H1 (cell line): ENCODE data around the gene MYBL2. TPM values are rescaled to one million over a fixed set of nuclear protein-coding genes. Genes with fewer than 3 reads are reported as not detected.

Experiments used
- CTCF ChIA-PET: fragments of 300-600 bp; sonication (Branson Sonifier 250); formaldehyde crosslinking; loops from one replicate; lab custom pipeline; 2021; ENCODE audit not compliant: partially characterized antibody; lab: Charles Lee
- POLR2A ChIA-PET: fragments of 300-600 bp; sonication (Branson Sonifier 250); formaldehyde crosslinking; loops from one replicate; lab custom pipeline; 2021; ENCODE audit warnings: inconsistent platforms; ENCODE audit not compliant: partially characterized antibody; lab: Charles Lee
- DNase-seq, 2 experiments: peaks; one replicate each; pipeline versions ENCODE4 v3.0.0 to v3.0.0-alpha.2; 2010 to 2022; ENCODE audit warnings: low spot score in 2 of 2, low read depth in 1 of 2, mixed read lengths in 1 of 2
- FAIRE-seq: peaks from 2 replicates; lab custom pipeline; 2011; peaks lifted over from hg19 to GRCh38; lab: Jason Lieb, UNC
- H2AFZ ChIP-seq: 2 replicates; pipeline ENCODE4 v1.8.1; 2012; ENCODE audit warnings: low read length, inconsistent platforms
- H2AK5ac ChIP-seq: 2 replicates; pipeline ENCODE4 v1.6.1; 2013; ENCODE audit warnings: low read depth, low read length
- H2BK120ac ChIP-seq: replicated peaks from 2 replicates; pipeline ENCODE3; 2013; ENCODE audit warnings: low read depth, low read length, inconsistent platforms
- H2BK12ac ChIP-seq: 2 replicates; pipeline ENCODE4 v1.6.1; 2013; ENCODE audit warnings: low read depth, low read length
- H2BK15ac ChIP-seq: 2 replicates; pipeline ENCODE4 v1.6.1; 2013; ENCODE audit warnings: low read length
- H2BK20ac ChIP-seq: 2 replicates; pipeline ENCODE4 v1.6.1; 2013; ENCODE audit warnings: low read length
- H2BK5ac ChIP-seq: 2 replicates; pipeline ENCODE4 v1.6.1; 2013; ENCODE audit warnings: low read depth, low read length
- H3K14ac ChIP-seq: 2 replicates; pipeline ENCODE4 v1.6.1; 2013; ENCODE audit warnings: inconsistent platforms; ENCODE audit not compliant: insufficient read length
- H3K18ac ChIP-seq: 2 replicates; pipeline ENCODE4 v1.6.1; 2013; ENCODE audit warnings: low read length; ENCODE audit errors: extremely low read depth
- H3K23ac ChIP-seq: 2 replicates; pipeline ENCODE4 v1.6.1; 2013; ENCODE audit warnings: inconsistent platforms; ENCODE audit not compliant: insufficient read length
- H3K23me2 ChIP-seq: 2 replicates; pipeline ENCODE4 v1.6.1; 2013; ENCODE audit warnings: low read depth, low read length
- H3K27ac ChIP-seq: 2 replicates; pipeline ENCODE4 v1.6.1; 2011; ENCODE audit warnings: low read depth, low read length, inconsistent platforms
- H3K27me3 ChIP-seq, 4 experiments: replicated peaks in 1 of 4; 1 replicate in 1 of 4; 2 replicates in 3 of 4; pipeline versions ENCODE4 v1.6.1 to v1.8.1; 2011 to 2013; ENCODE audit warnings: low read length in 3 of 4, mild to moderate bottlenecking in 3 of 4, inconsistent platforms in 2 of 4, mixed read lengths in 2 of 4, moderate library complexity in 1 of 4; ENCODE audit not compliant: control insufficient read depth in 3 of 4, insufficient read depth in 3 of 4; ENCODE audit errors: extremely low read depth in 1 of 4
- H3K36me3 ChIP-seq, 4 experiments: 2 replicates each; pipeline versions ENCODE4 v1.6.1 to v1.8.1; 2011 to 2013; ENCODE audit warnings: mild to moderate bottlenecking in 4 of 4, low read length in 3 of 4, moderate library complexity in 2 of 4, control low read depth in 1 of 4, inconsistent platforms in 1 of 4; ENCODE audit not compliant: insufficient read depth in 4 of 4, control insufficient read depth in 2 of 4
- H3K4ac ChIP-seq: replicated peaks from 2 replicates; pipeline ENCODE3; 2013; ENCODE audit warnings: low read length, low read depth, mixed read lengths, inconsistent platforms; ENCODE audit not compliant: insufficient read length
- H3K4me1 ChIP-seq, 4 experiments: replicated peaks in 1 of 4; 1 replicate in 1 of 4; 2 replicates in 3 of 4; pipeline versions ENCODE4 v1.6.1 to v1.8.1; 2011 to 2013; ENCODE audit warnings: low read length in 3 of 4, inconsistent platforms in 2 of 4, mixed read lengths in 1 of 4; ENCODE audit not compliant: insufficient read depth in 4 of 4, control insufficient read depth in 3 of 4
- H3K4me2 ChIP-seq, 2 experiments: 2 replicates each; pipeline versions ENCODE4 v1.6.1 to v1.8.1; 2011 to 2013; ENCODE audit warnings: low read depth in 2 of 2, low read length in 2 of 2, control low read depth in 1 of 2, inconsistent platforms in 1 of 2, mild to moderate bottlenecking in 1 of 2; ENCODE audit not compliant: insufficient read depth in 1 of 2
- H3K4me3 ChIP-seq, 4 experiments: fragments of 200-600, 300-600 bp in 1 of 4; sonication (generic), shearing (Covaris generic), sonication (Bioruptor Twin) in 1 of 4; 2 replicates each; pipeline versions ENCODE4 v1.5.1 to v1.8.1; 2011 to 2016; ENCODE audit warnings: low read length in 4 of 4, low read depth in 3 of 4, control low read depth in 2 of 4, inconsistent platforms in 2 of 4, mild to moderate bottlenecking in 2 of 4, mixed read lengths in 1 of 4, moderate library complexity in 1 of 4; ENCODE audit not compliant: insufficient read depth in 2 of 4; ENCODE audit errors: extremely low read depth in 1 of 4
- H3K56ac ChIP-seq: replicated peaks from 2 replicates; pipeline ENCODE3; 2013; ENCODE audit warnings: low read depth, mild to moderate bottlenecking, mixed read lengths, low read length, inconsistent platforms; ENCODE audit not compliant: insufficient read length
- H3K79me1 ChIP-seq: 2 replicates; pipeline ENCODE4 v1.6.1; 2013; ENCODE audit warnings: low read depth, low read length, control low read depth
- H3K79me2 ChIP-seq, 2 experiments: 2 replicates each; pipeline versions ENCODE4 v1.6.1 to v1.8.1; 2012 to 2013; ENCODE audit warnings: low read length in 2 of 2, mild to moderate bottlenecking in 2 of 2, inconsistent platforms in 1 of 2; ENCODE audit not compliant: insufficient read depth in 2 of 2, control insufficient read depth in 1 of 2
- H3K9ac ChIP-seq, 4 experiments: replicated peaks in 1 of 4; 1 replicate in 1 of 4; 2 replicates in 3 of 4; pipeline versions ENCODE4 v1.6.1 to v1.8.1; 2011 to 2013; ENCODE audit warnings: low read depth in 3 of 4, low read length in 3 of 4, control low read depth in 2 of 4, mild to moderate bottlenecking in 2 of 4, moderate library complexity in 2 of 4, inconsistent platforms in 1 of 4; ENCODE audit errors: extremely low read depth in 1 of 4
- H3K9me3 ChIP-seq, 2 experiments: 2 replicates each; pipeline versions ENCODE4 v1.6.1 to v1.8.1; 2012 to 2013; ENCODE audit warnings: mild to moderate bottlenecking in 2 of 2, moderate library complexity in 2 of 2, control low read depth in 1 of 2, inconsistent platforms in 1 of 2, low read depth in 1 of 2, low read length in 1 of 2, mixed read lengths in 1 of 2; ENCODE audit not compliant: insufficient read depth in 2 of 2
- H4K20me1 ChIP-seq, 2 experiments: replicated peaks in 1 of 2; 2 replicates each; pipeline versions ENCODE3 to v1.8.1; 2011 to 2013; ENCODE audit warnings: inconsistent platforms in 2 of 2, low read length in 2 of 2, mild to moderate bottlenecking in 1 of 2; ENCODE audit not compliant: insufficient read depth in 2 of 2, control insufficient read depth in 1 of 2
- H4K5ac ChIP-seq: 2 replicates; pipeline ENCODE4 v1.6.1; 2013; ENCODE audit warnings: low read length, low read depth, mixed read lengths, inconsistent platforms; ENCODE audit not compliant: insufficient read length
- H4K8ac ChIP-seq: 2 replicates; pipeline ENCODE4 v1.8.0; 2013; ENCODE audit warnings: mild to moderate bottlenecking, moderate library complexity, low read length, inconsistent platforms; ENCODE audit not compliant: insufficient read depth; ENCODE audit errors: extremely low read depth
- H4K91ac ChIP-seq: replicated peaks from 2 replicates; pipeline ENCODE3; 2013; ENCODE audit warnings: low read length, mixed read lengths, inconsistent platforms; ENCODE audit not compliant: insufficient read length
- ATF2 ChIP-seq: IDR thresholded peaks from 2 replicates; pipeline ENCODE4 v1.6.1; 2012; ENCODE audit warnings: low read length, inconsistent platforms
- FOSL1 ChIP-seq: IDR thresholded peaks from 2 replicates; pipeline ENCODE4 v1.6.1; 2011; ENCODE audit warnings: mild to moderate bottlenecking, low read depth, low read length, moderate library complexity; ENCODE audit not compliant: insufficient read depth
- JUN ChIP-seq: IDR thresholded peaks from 2 replicates; pipeline ENCODE4 v1.6.1; 2011; ENCODE audit warnings: low read depth, mild to moderate bottlenecking, improper control_type of control experiment, low read length
- SP1 ChIP-seq: IDR thresholded peaks from 2 replicates; pipeline ENCODE4 v1.6.1; 2011; ENCODE audit warnings: low read depth, low read length
- TAF7 ChIP-seq: optimal IDR thresholded peaks from 2 replicates; pipeline ENCODE3; 2011; ENCODE audit warnings: low read depth, mild to moderate bottlenecking, inconsistent platforms, low read length, moderate library complexity, borderline replicate concordance
- TBP ChIP-seq: IDR thresholded peaks from 2 replicates; pipeline ENCODE4 v1.6.1; 2011; ENCODE audit warnings: low read depth, low read length, improper control_type of control experiment
- TEAD4 ChIP-seq: IDR thresholded peaks from 2 replicates; pipeline ENCODE4 v1.6.1; 2012; ENCODE audit warnings: low read depth, low read length, inconsistent platforms, mixed read lengths
- USF2 ChIP-seq: IDR thresholded peaks from 2 replicates; pipeline ENCODE4 v1.6.1; 2011; ENCODE audit warnings: low read length, improper control_type of control experiment
- WGBS, 2 experiments: shearing (Covaris generic) in 1 of 2; methylation state at CpG; one replicate each; pipeline versions ENCODE4 v1.1.6 to v1.1.7; 2013 to 2015; ENCODE audit warnings: low lambda C conversion rate in 2 of 2, mixed read lengths in 2 of 2, inconsistent platforms in 1 of 2, low coverage in 1 of 2, missing lambda C conversion rate in 1 of 2; ENCODE audit not compliant: insufficient replicate concordance in 2 of 2, insufficient coverage in 1 of 2, insufficient read length in 1 of 2; ENCODE audit errors: extremely low coverage in 1 of 2, missing lambda C conversion rate in 1 of 2; 5-methylcytosine and 5-hydroxymethylcytosine counted together
- polyA plus RNA-seq, 7 experiments: library from polyadenylated mRNA; depleted of rRNA in 3 of 7; stranded (reverse) in 5 of 7; unstranded in 2 of 7; fragments of >200 nt in 5 of 7; fragments of 200-250 nt in 2 of 7; gene quantifications; 1 replicate in 5 of 7; 2 replicates in 1 of 7; 4 replicates in 1 of 7; pipeline versions ENCODE4 v1.2.1 to v1.2.3, GENCODE V29; 2011 to 2013; ENCODE audit warnings: missing spikeins in 2 of 7, mixed read lengths in 2 of 7
- total RNA-seq: library from RNA; stranded (reverse); fragmentation: NEBNext Ultra II Directional; extraction: Animal tissue kit (Norgen Biotek cat#: 25700); gene quantifications from 2 replicates; pipeline ENCODE4 v1.2.1, GENCODE V29; 2021

MYBL2 gene
- total and polyA plus RNA-seq, 2 of the 8 experiments (the other 6 are each of a cell fraction or from before 2014, with no cell fraction given): 75.3 to 207 TPM

- Histone ChIP-seq H2BK12ac (no peak overlapping the region), H3K36me3 (peaks cover 0 to 2% (median under 1%) of the 10 kb centered on the region in 4 experiments; a peak in 2 of 8 replicates), H3K56ac (no peak overlapping the region), H3K79me2 (no peaks in the 10 kb centered on the region), H3K4ac (no peak overlapping the region), H4K20me1 (no peaks in the 10 kb centered on the region), H3K23me2 (0 out of 2 replicates have a peak, but pooled peaks cover 2% of the 10 kb centered on the region), H4K8ac (no peak overlapping the region), H2BK15ac (no peak overlapping the region), H3K27ac (no peak overlapping the region), H3K18ac (no peak overlapping the region), H4K5ac (no peak overlapping the region), H2AFZ (no peak overlapping the region), H2BK5ac (no peak overlapping the region), H3K27me3 (no peaks in the 10 kb centered on the region; a peak in 1 of 7 replicates), H3K4me3 (no peak overlapping the region), H4K91ac (no peak overlapping the region), H3K4me2 (peak overlapping the region in 1 of 2 experiments; percentile 42; a peak in 1 of 4 replicates), H3K9me3 (no peaks in the 10 kb centered on the region), H3K23ac (no peak overlapping the region), H3K9ac (no peak overlapping the region; a peak in 1 of 7 replicates), H2BK20ac (no peak overlapping the region), H2AK5ac (no peak overlapping the region), H3K4me1 (peaks cover 0 to 12% (median 2%) of the 10 kb centered on the region in 4 experiments; a peak in 3 of 7 replicates), H3K79me1 (no peaks in the 10 kb centered on the region), H2BK120ac (no peak overlapping the region), H3K14ac (no peak overlapping the region)
- DNase-seq (no peak), FAIRE-seq (no peak)
- no peak for TF ChIP-seq JUN
- no peak for TF ChIP-seq USF2
- TF ChIP-seq TBP: no peak
- no peak for TF ChIP-seq ATF2
- TF ChIP-seq TEAD4: no peak
- no peak for TF ChIP-seq SP1
- no peak for TF ChIP-seq TAF7
- no peak for TF ChIP-seq FOSL1
- CTCF ChIA-PET: interaction anchor here (1.0 to 1.1 kb wide), 2 partner anchors 29 to 371 kb away, joined by 3 read pairs; no protein-coding TSS in a partner anchor
- POLR2A ChIA-PET: interaction anchor here (0.6 to 1.3 kb wide), 3 partner anchors 50 to 347 kb away, joined by 3 to 4 read pairs (median 3); no protein-coding TSS in a partner anchor
- 0% methylated on average over 2 of the region's 2 CpGs; no CpG with 5 or more reads in 1 of the 2 experiments for WGBS, 2 experiments
These were observed 54.1 kb downstream of the MYBL2 start for GRCh38 chr20:43721097-43721428.
